Astrocyte of the spinal cord (primary cell): ENCODE results near the gene PRDM5.

ENCODE experiments used
- DNase-seq: peaks from one replicate; pipeline ENCODE4 v3.0.0; 2011; ENCODE audit warnings: low read depth, low spot score
- H3K4me3 ChIP-seq: 2 replicates; pipeline ENCODE4 v1.5.1; 2011; ENCODE audit warnings: low read depth, mild to moderate bottlenecking, low read length, moderate library complexity
- in situ Hi-C: cut with HindIII; loops from 2 replicates; pipeline ENCODE4 v1.10.0; 2017; ENCODE audit warnings: low sequenced_read_pairs
- TF ChIP-seq, protein P1 (sequence below): IDR thresholded peaks from 2 replicates; pipeline ENCODE4 v1.5.1; 2012; ENCODE audit warnings: low read depth, mild to moderate bottlenecking, low read length, inconsistent platforms

The PRDM5 gene

DNA sequence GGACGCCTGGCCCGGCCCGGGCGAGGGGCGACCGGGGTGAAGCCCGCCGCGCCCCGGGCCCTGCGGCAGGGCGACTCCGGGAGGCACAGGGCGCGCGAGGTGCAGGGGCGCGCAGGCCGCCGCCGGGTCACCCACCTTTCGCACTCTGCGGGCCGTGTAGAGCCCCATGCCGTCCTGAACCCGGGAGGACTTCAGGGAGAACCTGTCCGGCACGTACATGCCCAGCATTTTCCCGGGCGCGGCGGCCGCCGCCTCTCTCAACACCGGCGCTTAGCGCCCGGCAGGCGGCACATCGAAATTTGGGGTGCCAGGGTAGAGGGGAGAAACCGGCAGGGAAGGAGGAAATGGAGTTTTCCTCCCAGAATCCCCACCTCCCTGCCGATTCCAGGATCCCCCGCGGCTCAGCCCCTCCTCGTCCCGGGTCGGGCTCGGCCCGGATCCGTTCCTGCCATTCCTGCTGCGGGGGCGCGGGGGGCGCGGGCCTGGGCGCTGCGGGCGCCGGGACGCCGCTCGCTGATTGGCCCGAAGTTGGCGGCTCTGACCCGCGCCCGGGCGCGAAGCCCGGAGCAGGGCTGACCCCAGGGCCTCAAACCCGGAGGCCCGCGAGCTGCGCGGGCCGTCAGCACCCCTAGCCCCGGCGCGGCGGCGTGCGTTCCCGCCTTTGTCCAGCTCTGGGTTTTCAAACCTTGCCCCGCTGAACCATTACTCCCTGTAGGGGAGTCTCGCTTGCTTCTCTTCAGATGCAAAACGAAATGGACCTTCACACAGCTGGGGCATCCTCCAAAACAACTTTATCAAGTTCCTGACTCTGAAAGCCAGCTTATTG is at the start of gene PRDM5:
Gene PRDM5 (minus strand): TSS at position 346 of the 826 bp plus-strand sequence. CDS start 118 bp downstream, at position 228.
- H3K4me3 ChIP-seq, result peak within 1 kb of the TSS; percentile 63
- in situ Hi-C loops, result no loop called here
- TF ChIP-seq, protein P1, sequence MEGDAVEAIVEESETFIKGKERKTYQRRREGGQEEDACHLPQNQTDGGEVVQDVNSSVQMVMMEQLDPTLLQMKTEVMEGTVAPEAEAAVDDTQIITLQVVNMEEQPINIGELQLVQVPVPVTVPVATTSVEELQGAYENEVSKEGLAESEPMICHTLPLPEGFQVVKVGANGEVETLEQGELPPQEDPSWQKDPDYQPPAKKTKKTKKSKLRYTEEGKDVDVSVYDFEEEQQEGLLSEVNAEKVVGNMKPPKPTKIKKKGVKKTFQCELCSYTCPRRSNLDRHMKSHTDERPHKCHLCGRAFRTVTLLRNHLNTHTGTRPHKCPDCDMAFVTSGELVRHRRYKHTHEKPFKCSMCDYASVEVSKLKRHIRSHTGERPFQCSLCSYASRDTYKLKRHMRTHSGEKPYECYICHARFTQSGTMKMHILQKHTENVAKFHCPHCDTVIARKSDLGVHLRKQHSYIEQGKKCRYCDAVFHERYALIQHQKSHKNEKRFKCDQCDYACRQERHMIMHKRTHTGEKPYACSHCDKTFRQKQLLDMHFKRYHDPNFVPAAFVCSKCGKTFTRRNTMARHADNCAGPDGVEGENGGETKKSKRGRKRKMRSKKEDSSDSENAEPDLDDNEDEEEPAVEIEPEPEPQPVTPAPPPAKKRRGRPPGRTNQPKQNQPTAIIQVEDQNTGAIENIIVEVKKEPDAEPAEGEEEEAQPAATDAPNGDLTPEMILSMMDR, result peak; percentile 12
- peak; percentile 65 for DNase-seq

GRCh38 chr4:120971884-120972283 is 49.4 kb upstream of the PRDM5 start:
- TF ChIP-seq, protein P1, result no peak
- in situ Hi-C loops, result no loop called here
- no peak overlapping the region for H3K4me3 ChIP-seq
- DNase-seq, result no peak

GRCh38 chr4:120965938-120966337 is 43.4 kb upstream of the PRDM5 start:
- no peak for DNase-seq
- no peak overlapping the region for H3K4me3 ChIP-seq
- TF ChIP-seq, protein P1, result no peak
- in situ Hi-C loops, result no loop called here

DNA sequence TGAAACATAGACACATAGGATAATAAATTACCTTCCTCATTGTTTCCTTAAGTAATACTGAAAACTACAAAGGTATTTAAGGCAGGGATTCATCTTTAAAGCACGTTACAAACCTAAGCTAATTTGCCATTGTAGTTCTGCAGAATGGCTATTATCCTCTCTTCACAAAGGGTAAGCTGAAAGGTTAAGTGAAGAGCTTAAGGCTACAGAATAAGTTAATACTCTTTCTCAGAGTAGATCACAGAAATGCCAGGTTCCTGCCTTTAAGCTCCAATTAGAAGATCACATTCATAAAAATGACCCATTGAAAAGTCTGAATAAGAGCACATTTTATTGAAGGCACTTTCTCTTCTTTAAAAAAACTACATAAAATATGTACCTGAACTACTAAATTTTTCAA is 42.1 kb upstream of the PRDM5 start:
- no peak overlapping the region for H3K4me3 ChIP-seq
- DNase-seq, result no peak
- TF ChIP-seq, protein P1, result no peak
- in situ Hi-C loops, result no loop called here

- no peak overlapping the region for H3K4me3 ChIP-seq
- in situ Hi-C loops, result no loop called here
- DNase-seq, result no peak
- TF ChIP-seq, protein P1, result no peak
These were observed 40.9 kb upstream of the PRDM5 start for GRCh38 chr4:120963449-120963848.

DNA sequence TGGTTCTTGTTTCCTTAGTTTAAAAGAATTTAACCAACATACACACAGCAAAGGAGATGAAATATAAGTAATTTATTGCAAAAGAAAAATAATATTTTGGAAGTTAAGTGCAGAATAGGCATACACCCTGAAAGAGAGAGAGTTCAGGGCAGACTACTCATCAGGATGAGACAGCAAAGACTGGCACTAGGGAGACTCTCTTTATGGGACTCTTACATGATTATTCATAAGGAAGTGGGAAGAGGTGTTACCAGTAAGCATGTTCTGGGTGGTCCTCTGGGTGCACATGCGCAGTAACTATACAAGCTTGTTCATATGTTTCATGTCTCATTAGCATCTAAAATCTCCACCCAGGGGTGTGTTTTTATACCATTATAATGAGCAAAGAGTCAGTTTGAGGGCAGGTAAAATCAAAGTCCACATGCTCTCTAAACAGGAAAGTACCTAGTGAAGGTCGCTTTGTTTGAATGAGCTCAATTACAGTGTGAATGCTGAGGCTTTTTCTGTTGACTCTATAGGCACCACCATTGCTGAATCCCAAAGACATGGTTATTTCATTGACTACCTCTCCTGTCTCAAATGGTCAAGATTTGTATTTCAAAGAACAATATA is 38.2 kb upstream of the PRDM5 start:
- in situ Hi-C loops, result no loop called here
- no peak for DNase-seq
- TF ChIP-seq, protein P1, result no peak

More for the DNA sequence above, 38.2 kb upstream of the PRDM5 start:
- H3K4me3 ChIP-seq, result no peak overlapping the region
